Gastroesophageal sphincter (tissue), 4 donors: ENCODE measurements around the gene PPFIBP1. TPM values are rescaled to one million over a fixed set of nuclear protein-coding genes. Genes with fewer than 3 reads are reported as not detected.
"Not testable (repeated sequence)": the region's sequence is repeated elsewhere in the genome, so short reads cannot be mapped to it uniquely, and the experiment has no call there.

Experiments used
- ATAC-seq: fragments of 150-250 bp; one replicate; pipeline ENCODE4 v1.9.1; 2016; ENCODE audit warnings: mild to moderate bottlenecking, moderate library complexity
- H3K27ac ChIP-seq, 4 donors: fragments of 200-600 bp; sonication (generic) in 3 of 4; 1 replicate in 3 of 4; 2 replicates in 1 of 4; pipeline ENCODE4 v1.5.1; 2016 to 2019
- H3K27me3 ChIP-seq: fragments of 200-600 bp; sonication (generic); one replicate; pipeline ENCODE4 v1.5.1; 2019
- H3K36me3 ChIP-seq, 2 donors: fragments of 200-600 bp; sonication (generic); one replicate each; pipeline ENCODE4 v1.5.1; 2019; ENCODE audit warnings: control low read depth in 1 of 2
- H3K4me1 ChIP-seq, 3 donors: fragments of 200-600 bp; sonication (generic); 1 replicate in 2 of 3; 2 replicates in 1 of 3; pipeline ENCODE4 v1.5.1; 2016 to 2019; ENCODE audit warnings: control low read depth in 2 of 3
- H3K4me3 ChIP-seq, 2 donors: fragments of 200-600 bp; sonication (generic); one replicate each; pipeline ENCODE4 v1.5.1; 2019; ENCODE audit warnings: mild to moderate bottlenecking in 1 of 2, moderate library complexity in 1 of 2
- H3K9me3 ChIP-seq, 3 donors: fragments of 200-600 bp; sonication (generic); one replicate each; pipeline ENCODE4 v1.5.1; 2017 to 2019; ENCODE audit warnings: control low read depth in 2 of 3
- EP300 ChIP-seq: sonication (generic); formaldehyde crosslinking; IDR thresholded peaks from one replicate; pipeline ENCODE4 v1.6.1; 2017; ENCODE audit warnings: antibody characterized with exemption, mild to moderate bottlenecking
- POLR2A ChIP-seq, 2 donors: fragments of 450-650 bp; IDR thresholded peaks; one replicate each; pipeline ENCODE4 v1.6.1; 2017; ENCODE audit warnings: antibody characterized with exemption in 2 of 2, mild to moderate bottlenecking in 2 of 2, moderate library complexity in 1 of 2
- POLR2AphosphoS5 ChIP-seq: sonication (generic); formaldehyde crosslinking; IDR thresholded peaks from one replicate; pipeline ENCODE4 v1.6.1; 2017; ENCODE audit warnings: antibody characterized with exemption
- WGBS, 2 donors: methylation state at CpG; one replicate each; pipeline ENCODE4 v1.1.5; 2018; ENCODE audit warnings: low coverage in 1 of 2; 5-methylcytosine and 5-hydroxymethylcytosine counted together
- total RNA-seq, 4 donors: library from RNA; depleted of rRNA; stranded (reverse); fragments of >200 nt; gene quantifications; one replicate each; pipeline ENCODE4 v1.1.0, GENCODE V29; 2016
- TF ChIP-seq, protein P1 (sequence below), 4 experiments: fragments of 200-600 bp in 2 of 4; fragments of 450-650 bp in 2 of 4; sonication (generic) in 1 of 4; IDR thresholded peaks; one replicate each; pipeline ENCODE4 v1.5.1; 2017 to 2019; ENCODE audit warnings: antibody characterized with exemption in 4 of 4, mild to moderate bottlenecking in 2 of 4, moderate library complexity in 2 of 4

The PPFIBP1 gene
- total RNA-seq, 4 donors from 2014 or later: 70.7 to 78.7 (median 72.5) TPM

DNA sequence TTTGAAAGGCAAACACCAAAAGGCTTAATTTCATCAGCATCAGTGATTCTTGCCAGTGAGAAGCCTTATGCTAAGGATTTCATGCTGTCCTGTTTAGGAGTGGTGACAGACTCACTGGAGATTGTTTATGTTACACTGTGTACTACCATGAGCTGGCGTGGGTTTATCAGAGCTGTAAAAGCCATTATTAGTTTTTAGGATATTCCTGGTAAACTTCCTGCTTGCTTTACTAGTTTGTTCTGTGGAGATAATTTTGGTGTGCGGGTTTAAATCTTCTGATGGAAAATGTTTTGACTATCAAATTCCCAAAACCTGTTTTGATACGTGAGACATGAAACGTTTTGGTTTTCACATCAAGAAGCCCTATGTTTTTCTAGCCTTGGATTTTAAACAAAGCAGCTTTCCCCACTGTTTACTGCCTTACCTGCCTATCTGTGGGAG is 15.2 kb downstream of the PPFIBP1 start:
- no peaks in the 10 kb centered on the region for H3K27me3 ChIP-seq
- ATAC-seq: no peak
- H3K27ac ChIP-seq: peak overlapping the region in 1 of 4 donors; percentile 1
- no peak overlapping the region for H3K4me3 ChIP-seq
- H3K9me3 ChIP-seq: no peaks in the 10 kb centered on the region
- peaks cover 9 to 50% (median 10%) of the 10 kb centered on the region in 3 donors for H3K4me1 ChIP-seq
- 30 to 54% methylated on average over 4 of the region's 4 CpGs for WGBS, 2 donors
- TF ChIP-seq EP300: no peak
- no peak for TF ChIP-seq POLR2AphosphoS5
- TF ChIP-seq, protein P1, sequence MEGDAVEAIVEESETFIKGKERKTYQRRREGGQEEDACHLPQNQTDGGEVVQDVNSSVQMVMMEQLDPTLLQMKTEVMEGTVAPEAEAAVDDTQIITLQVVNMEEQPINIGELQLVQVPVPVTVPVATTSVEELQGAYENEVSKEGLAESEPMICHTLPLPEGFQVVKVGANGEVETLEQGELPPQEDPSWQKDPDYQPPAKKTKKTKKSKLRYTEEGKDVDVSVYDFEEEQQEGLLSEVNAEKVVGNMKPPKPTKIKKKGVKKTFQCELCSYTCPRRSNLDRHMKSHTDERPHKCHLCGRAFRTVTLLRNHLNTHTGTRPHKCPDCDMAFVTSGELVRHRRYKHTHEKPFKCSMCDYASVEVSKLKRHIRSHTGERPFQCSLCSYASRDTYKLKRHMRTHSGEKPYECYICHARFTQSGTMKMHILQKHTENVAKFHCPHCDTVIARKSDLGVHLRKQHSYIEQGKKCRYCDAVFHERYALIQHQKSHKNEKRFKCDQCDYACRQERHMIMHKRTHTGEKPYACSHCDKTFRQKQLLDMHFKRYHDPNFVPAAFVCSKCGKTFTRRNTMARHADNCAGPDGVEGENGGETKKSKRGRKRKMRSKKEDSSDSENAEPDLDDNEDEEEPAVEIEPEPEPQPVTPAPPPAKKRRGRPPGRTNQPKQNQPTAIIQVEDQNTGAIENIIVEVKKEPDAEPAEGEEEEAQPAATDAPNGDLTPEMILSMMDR (IDR thresholded peaks at IDR 0.05): no peak
- no peak for TF ChIP-seq POLR2A (IDR thresholded peaks at IDR 0.05)
- H3K36me3 ChIP-seq: peaks cover 0 to 3% of the 10 kb centered on the region in 2 donors

DNA sequence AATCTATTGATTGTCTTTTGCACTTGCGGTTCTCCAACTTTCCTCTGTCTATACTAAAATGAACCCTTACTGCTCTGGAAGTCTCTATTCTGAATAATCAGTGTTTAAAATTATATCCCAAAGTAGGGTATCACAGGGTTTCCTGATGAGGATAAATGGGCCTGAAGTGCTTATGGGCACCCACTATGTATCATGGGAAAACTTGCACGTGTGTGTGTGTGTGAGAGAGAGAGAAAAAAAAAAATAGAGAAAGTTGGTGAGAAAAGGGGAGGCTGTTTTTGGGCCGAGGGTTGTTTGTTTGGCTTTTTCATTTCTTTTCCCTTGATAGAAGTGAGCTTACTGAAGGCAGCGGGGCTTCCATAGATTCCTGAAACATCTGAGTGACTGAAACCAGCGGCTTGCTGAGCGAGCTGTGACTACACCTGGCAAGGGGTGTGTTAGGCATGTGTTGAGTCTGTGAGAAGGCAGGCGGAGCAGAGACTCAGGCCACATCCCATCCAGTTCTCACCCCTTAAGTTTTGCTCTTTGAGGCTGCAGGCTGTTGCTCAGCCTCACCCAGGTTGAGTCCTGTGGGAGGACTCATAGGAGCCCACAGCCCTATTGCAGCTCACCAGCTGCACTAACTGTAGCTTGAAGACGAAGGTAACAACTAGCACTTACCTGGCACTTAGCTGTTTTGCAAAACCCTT is 17.2 kb downstream of the PPFIBP1 start:
- no peak for ATAC-seq
- no peak for TF ChIP-seq EP300
- Histone ChIP-seq H3K4me3 (no peak overlapping the region), H3K9me3 (no peaks in the 10 kb centered on the region), H3K27me3 (no peaks in the 10 kb centered on the region), H3K4me1 (peaks cover 9 to 61% (median 15%) of the 10 kb centered on the region in 3 donors), H3K27ac (no peak overlapping the region), H3K36me3 (no peaks in the 10 kb centered on the region)
- 86 to 97% methylated on average over 5 to 8 of the region's 8 CpGs for WGBS, 2 donors

DNA sequence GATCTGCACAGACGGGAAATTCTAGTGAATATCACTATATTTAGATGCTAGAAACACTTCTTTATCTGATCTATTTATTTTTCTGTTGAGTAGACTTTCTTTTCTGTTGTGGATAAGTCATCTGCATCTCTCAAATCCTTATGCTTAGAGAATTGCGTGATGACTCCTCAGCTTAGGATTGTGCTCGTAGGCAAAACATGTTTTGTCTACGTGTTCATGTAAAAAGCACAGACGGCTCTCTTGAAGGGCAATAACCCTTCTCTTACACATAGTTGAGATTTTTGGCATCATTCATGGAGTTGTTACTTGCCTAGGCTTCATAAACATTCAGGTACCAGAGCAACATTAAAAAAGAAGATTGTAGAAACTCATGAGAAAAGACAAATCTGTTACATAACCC is 18.6 kb downstream of the PPFIBP1 start:
- peaks cover 9 to 61% (median 11%) of the 10 kb centered on the region in 3 donors for H3K4me1 ChIP-seq
- ATAC-seq: peak; percentile 32
- H3K36me3 ChIP-seq: no peaks in the 10 kb centered on the region
- TF ChIP-seq POLR2AphosphoS5 (peak; percentile 22), EP300 (no peak), POLR2A (IDR thresholded peaks at IDR 0.05) (no peak)
- TF ChIP-seq, protein P1 (IDR thresholded peaks at IDR 0.05): no peak
- no peaks in the 10 kb centered on the region for H3K9me3 ChIP-seq
- no peaks in the 10 kb centered on the region for H3K27me3 ChIP-seq
- WGBS, 2 donors: 23 to 35% methylated on average over 5 of the region's 5 CpGs
- H3K4me3 ChIP-seq: no peak overlapping the region
- H3K27ac ChIP-seq: peak overlapping the region in 1 of 4 donors; percentile 5

DNA sequence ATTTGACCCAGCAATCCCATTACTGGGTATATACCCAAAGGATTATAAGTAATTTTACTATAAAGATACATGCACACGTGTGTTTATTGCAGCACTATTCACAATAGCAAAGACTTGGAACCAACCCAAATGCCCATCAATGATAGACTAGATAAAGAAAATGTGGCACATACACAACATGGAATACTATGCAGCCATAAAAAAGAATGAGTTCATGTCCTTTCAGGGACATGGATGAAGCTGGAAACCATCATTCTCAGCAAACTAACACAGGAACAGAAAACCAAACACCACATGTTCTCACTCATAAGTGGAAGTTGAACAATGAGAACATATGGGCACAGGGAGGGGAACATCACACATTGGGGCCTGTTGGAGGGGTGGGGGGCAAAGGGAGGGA is 20.9 kb downstream of the PPFIBP1 start:
- H3K27me3 ChIP-seq, H3K9me3 ChIP-seq, H3K27ac ChIP-seq, ATAC-seq, H3K36me3 ChIP-seq, H3K4me3 ChIP-seq: not testable (repeated sequence)
- WGBS, 2 donors: 88% methylated on average over 1 of the region's 1 CpG; no CpG with 5 or more reads in 1 of the 2 donors
- H3K4me1 ChIP-seq: peaks cover 7 to 62% (median 18%) of the 10 kb centered on the region in 3 donors

DNA sequence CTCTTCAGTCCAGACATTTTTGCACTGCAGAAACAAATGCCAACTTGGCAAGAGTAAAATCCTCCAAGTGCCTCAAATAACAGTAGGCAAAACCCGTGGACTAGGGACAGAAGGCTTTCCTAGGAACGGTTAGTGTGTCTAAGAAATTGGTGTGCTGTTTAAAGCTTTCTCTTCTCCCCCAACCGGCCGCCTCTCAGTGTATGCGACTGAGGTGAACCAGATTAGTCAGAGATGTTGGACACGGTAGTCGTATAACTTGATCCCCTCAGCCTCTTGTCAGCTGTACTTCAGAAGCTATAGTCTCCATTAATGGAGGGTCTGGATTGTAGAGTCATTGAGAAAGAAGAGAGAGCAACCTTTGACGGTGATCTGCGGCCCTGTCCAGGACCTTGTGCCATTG is 21.7 kb downstream of the PPFIBP1 start:
- no peak overlapping the region for H3K27ac ChIP-seq
- WGBS, 2 donors: 70 to 80% methylated on average over 3 to 9 of the region's 9 CpGs
- H3K4me1 ChIP-seq: peaks cover 11 to 70% (median 25%) of the 10 kb centered on the region in 3 donors
- H3K9me3 ChIP-seq: no peaks in the 10 kb centered on the region
- no peak for TF ChIP-seq EP300
- TF ChIP-seq, protein P1 (IDR thresholded peaks at IDR 0.05): no peak
- TF ChIP-seq POLR2A (IDR thresholded peaks at IDR 0.05): no peak
- no peak for TF ChIP-seq POLR2AphosphoS5
- no peaks in the 10 kb centered on the region for H3K36me3 ChIP-seq
- H3K27me3 ChIP-seq: no peaks in the 10 kb centered on the region
- H3K4me3 ChIP-seq: no peak overlapping the region
- no peak for ATAC-seq

DNA sequence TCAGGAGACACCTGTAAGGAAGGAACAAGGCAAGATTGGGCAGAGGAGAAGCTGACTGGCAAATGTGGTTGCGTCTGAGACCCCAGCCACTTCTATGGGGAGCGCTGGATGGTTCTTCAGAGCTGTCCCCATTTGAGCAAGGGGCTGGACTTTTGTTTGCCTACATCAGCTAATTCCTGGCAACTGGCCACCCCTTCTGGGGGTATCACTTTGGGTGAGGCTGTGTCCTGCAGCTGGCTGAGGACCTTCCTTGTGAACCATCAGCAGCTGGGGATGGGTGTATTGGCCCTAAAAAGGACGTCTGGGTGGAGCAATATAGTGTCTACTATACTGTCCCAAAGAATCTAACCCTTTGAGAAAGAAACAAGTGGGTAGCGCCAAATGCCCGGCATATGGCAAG is 23.6 kb downstream of the PPFIBP1 start:
- TF ChIP-seq, protein P1 (IDR thresholded peaks at IDR 0.05): no peak
- TF ChIP-seq EP300: no peak
- TF ChIP-seq POLR2A (IDR thresholded peaks at IDR 0.05): no peak
- no peak for TF ChIP-seq POLR2AphosphoS5
- H3K27me3 ChIP-seq: no peaks in the 10 kb centered on the region
- no peak overlapping the region for H3K4me3 ChIP-seq
- 93% methylated on average over 2 of the region's 5 CpGs; no CpG with 5 or more reads in 1 of the 2 donors for WGBS, 2 donors
- no peak for ATAC-seq
- H3K9me3 ChIP-seq: no peaks in the 10 kb centered on the region
- peaks cover 14 to 74% (median 29%) of the 10 kb centered on the region in 3 donors for H3K4me1 ChIP-seq
- no peak overlapping the region for H3K27ac ChIP-seq
- H3K36me3 ChIP-seq: no peaks in the 10 kb centered on the region
